Measurements from ENCODE around the gene RAPGEF2. TPM values are rescaled to one million over a fixed set of nuclear protein-coding genes. Genes with fewer than 3 reads are reported as not detected.

RAPGEF2 gene
- total and polyA plus RNA-seq, 2 donors (not counting 1 experiment from before 2014, with no cell fraction given), result 10.9 to 45.8 TPM

DNA sequence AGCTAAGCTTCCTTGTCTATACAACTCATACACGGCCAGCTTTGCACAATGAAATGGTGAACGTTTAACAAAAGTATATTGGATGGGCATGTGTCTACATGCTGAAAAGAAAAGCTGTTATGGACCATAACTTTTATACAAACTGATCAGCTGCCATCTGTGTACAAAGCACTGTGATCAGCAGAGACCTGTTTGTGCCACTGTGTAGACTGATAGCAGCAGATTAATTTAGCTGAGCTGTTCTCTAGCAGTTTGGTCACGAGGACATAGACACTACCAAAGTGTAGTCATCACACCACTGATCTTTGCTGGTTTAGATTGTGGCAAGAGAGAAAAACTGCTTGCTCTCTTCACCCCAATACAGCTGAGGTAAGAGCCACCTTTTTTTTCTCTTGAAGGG lies 124.5 kb downstream of the RAPGEF2 start:
- H3K27me3 Mint-ChIP-seq, result no peaks in the 10 kb centered on the region
- peaks cover 20% of the 10 kb centered on the region for H3K4me1 Mint-ChIP-seq
- H3K36me3 ChIP-seq (replicated peaks in 1 of 2; ENCODE audit: control extremely low read depth in 1 of 2, control insufficient read depth in 1 of 2, extremely low read depth in 1 of 2, insufficient read depth in 2 of 2, low read length in 1 of 2), result no peaks in the 10 kb centered on the region
- ATAC-seq (ENCODE audit: low read depth) (no peak), DNase-seq (no peak)
- H2AFZ ChIP-seq (ENCODE audit: insufficient read depth, low read depth, low read length, poor library complexity, severe bottlenecking), result no peak overlapping the region
- no peak overlapping the region for H3K4me3 Mint-ChIP-seq
- no peaks in the 10 kb centered on the region for H4K20me1 ChIP-seq (ENCODE audit: control insufficient read depth, insufficient read depth, low read length, poor library complexity, severe bottlenecking)
- no peak for TF ChIP-seq EZH2 (IDR thresholded peaks at IDR 0.05; ENCODE audit: borderline replicate concordance, insufficient read depth, low read depth, low read length, poor library complexity, severe bottlenecking)
- TF ChIP-seq, protein P1, sequence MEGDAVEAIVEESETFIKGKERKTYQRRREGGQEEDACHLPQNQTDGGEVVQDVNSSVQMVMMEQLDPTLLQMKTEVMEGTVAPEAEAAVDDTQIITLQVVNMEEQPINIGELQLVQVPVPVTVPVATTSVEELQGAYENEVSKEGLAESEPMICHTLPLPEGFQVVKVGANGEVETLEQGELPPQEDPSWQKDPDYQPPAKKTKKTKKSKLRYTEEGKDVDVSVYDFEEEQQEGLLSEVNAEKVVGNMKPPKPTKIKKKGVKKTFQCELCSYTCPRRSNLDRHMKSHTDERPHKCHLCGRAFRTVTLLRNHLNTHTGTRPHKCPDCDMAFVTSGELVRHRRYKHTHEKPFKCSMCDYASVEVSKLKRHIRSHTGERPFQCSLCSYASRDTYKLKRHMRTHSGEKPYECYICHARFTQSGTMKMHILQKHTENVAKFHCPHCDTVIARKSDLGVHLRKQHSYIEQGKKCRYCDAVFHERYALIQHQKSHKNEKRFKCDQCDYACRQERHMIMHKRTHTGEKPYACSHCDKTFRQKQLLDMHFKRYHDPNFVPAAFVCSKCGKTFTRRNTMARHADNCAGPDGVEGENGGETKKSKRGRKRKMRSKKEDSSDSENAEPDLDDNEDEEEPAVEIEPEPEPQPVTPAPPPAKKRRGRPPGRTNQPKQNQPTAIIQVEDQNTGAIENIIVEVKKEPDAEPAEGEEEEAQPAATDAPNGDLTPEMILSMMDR (IDR thresholded peaks at IDR 0.05), result no peak
- no peak overlapping the region for H3K9ac ChIP-seq (ENCODE audit: low read length)
- peaks cover 0 to 1% (median 0%) of the 10 kb centered on the region in 3 donors for H3K9me3 ChIP-seq (ENCODE audit: control extremely low read depth in 1 of 3, control insufficient read depth in 2 of 3, insufficient read depth in 1 of 3, low read length in 2 of 3)
- WGBS (ENCODE audit: insufficient coverage), result no CpG with 5 or more reads among the region's 3 CpGs
- H3K9me3 Mint-ChIP-seq (ENCODE audit: insufficient read depth), result no peaks in the 10 kb centered on the region
- H3K4me3 ChIP-seq (ENCODE audit: control extremely low read depth in 1 of 5, extremely low read depth in 1 of 5, insufficient read depth in 1 of 5, low read depth in 2 of 5, low read length in 4 of 5), result no peak overlapping the region
- H3K4me2 ChIP-seq (replicated peaks; ENCODE audit: low read depth, low read length, poor library complexity, severe bottlenecking), result no peak overlapping the region
- ChIA-PET CTCF (interaction anchor here (1.9 kb wide), 1 partner anchor 377 kb away, joined by 4 read pairs; no protein-coding TSS in a partner anchor), POLR2A (no interaction called here)
- H3K27ac ChIP-seq (ENCODE audit: low read length in 2 of 2), result no peak overlapping the region
- no peaks in the 10 kb centered on the region for H3K27me3 ChIP-seq (replicated peaks in 1 of 4; ENCODE audit: control extremely low read depth in 1 of 4, control insufficient read depth in 3 of 4, insufficient read depth in 4 of 4, low read length in 3 of 4)
- H3K79me2 ChIP-seq (ENCODE audit: control insufficient read depth, insufficient read depth, low read length), result peaks cover 8% of the 10 kb centered on the region
- H3K27ac Mint-ChIP-seq, result no peak overlapping the region
- no peaks in the 10 kb centered on the region for H3K4me1 ChIP-seq (ENCODE audit: control insufficient read depth in 2 of 2, insufficient read depth in 2 of 2, low read length in 2 of 2)
- intact Hi-C loops (cut with micrococcal nuclease), result no loop called here

DNA sequence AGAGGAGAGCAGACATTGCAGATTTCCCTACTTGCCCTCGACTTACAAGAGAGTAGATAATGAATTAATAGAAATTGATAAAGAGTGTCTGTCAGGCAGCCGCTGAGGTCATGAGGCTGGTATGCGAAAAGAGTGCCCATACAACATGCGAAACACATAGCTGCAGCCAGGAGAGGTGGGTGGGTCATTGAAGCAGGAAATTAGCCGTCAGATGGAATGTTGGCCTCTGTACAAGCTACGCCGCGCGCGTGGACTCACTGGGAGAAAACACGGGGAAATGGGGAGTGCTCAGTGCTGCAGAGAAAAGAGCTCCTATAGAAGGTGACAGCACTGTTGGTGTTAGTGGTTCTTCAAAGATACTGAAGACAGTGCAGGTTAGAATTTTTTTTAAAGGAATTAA lies 125.1 kb downstream of the RAPGEF2 start:
- ATAC-seq (ENCODE audit: low read depth) (no peak), DNase-seq (no peak)
- Histone ChIP-seq H3K36me3 (replicated peaks in 1 of 2; ENCODE audit: control extremely low read depth in 1 of 2, control insufficient read depth in 1 of 2, extremely low read depth in 1 of 2, insufficient read depth in 2 of 2, low read length in 1 of 2) (no peaks in the 10 kb centered on the region), H3K9ac (ENCODE audit: low read length) (no peak overlapping the region), H3K4me3 (ENCODE audit: control extremely low read depth in 1 of 5, extremely low read depth in 1 of 5, insufficient read depth in 1 of 5, low read depth in 2 of 5, low read length in 4 of 5) (no peak overlapping the region), H3K4me1 (ENCODE audit: control insufficient read depth in 2 of 2, insufficient read depth in 2 of 2, low read length in 2 of 2) (peaks cover 4 to 5% of the 10 kb centered on the region in 2 donors), H3K4me2 (replicated peaks; ENCODE audit: low read depth, low read length, poor library complexity, severe bottlenecking) (no peak overlapping the region), H3K27me3 (replicated peaks in 1 of 4; ENCODE audit: control extremely low read depth in 1 of 4, control insufficient read depth in 3 of 4, insufficient read depth in 4 of 4, low read length in 3 of 4) (no peaks in the 10 kb centered on the region), H3K9me3 (ENCODE audit: control extremely low read depth in 1 of 3, control insufficient read depth in 2 of 3, insufficient read depth in 1 of 3, low read length in 2 of 3) (peaks cover 0 to 1% (median 0%) of the 10 kb centered on the region in 3 donors), H2AFZ (ENCODE audit: insufficient read depth, low read depth, low read length, poor library complexity, severe bottlenecking) (no peak overlapping the region), H4K20me1 (ENCODE audit: control insufficient read depth, insufficient read depth, low read length, poor library complexity, severe bottlenecking) (no peaks in the 10 kb centered on the region), H3K79me2 (ENCODE audit: control insufficient read depth, insufficient read depth, low read length) (peaks cover 7% of the 10 kb centered on the region), H3K27ac (ENCODE audit: low read length in 2 of 2) (no peak overlapping the region)
- Mint-ChIP-seq H3K27ac (no peak overlapping the region), H3K9me3 (ENCODE audit: insufficient read depth) (no peaks in the 10 kb centered on the region), H3K4me1 (peaks cover 24% of the 10 kb centered on the region), H3K27me3 (no peaks in the 10 kb centered on the region), H3K4me3 (no peak overlapping the region)
- TF ChIP-seq, protein P1 (IDR thresholded peaks at IDR 0.05), result no peak
- TF ChIP-seq EZH2 (IDR thresholded peaks at IDR 0.05; ENCODE audit: borderline replicate concordance, insufficient read depth, low read depth, low read length, poor library complexity, severe bottlenecking), result no peak
- POLR2A ChIA-PET, result no interaction called here
- 98% methylated on average over 11 of the region's 11 CpGs for WGBS (ENCODE audit: insufficient coverage)
- intact Hi-C loops (cut with micrococcal nuclease), result no loop called here
- CTCF ChIA-PET, result interaction anchor here (1.3 to 1.9 kb wide), 2 partner anchors 11 to 378 kb away, joined by 3 to 4 read pairs; no protein-coding TSS in a partner anchor

Measured in B cell (primary cell).